Measurements from ENCODE around the gene PAK6. TPM values are rescaled to one million over a fixed set of nuclear protein-coding genes. Genes with fewer than 3 reads are reported as not detected.

PAK6 gene
- polyA plus RNA-seq, 1 of the 3 experiments (the other 2 are of a cell fraction) = 0.07 TPM

GRCh38 chr15:40301467-40302179 is 62.8 kb downstream of the PAK6 start:
- 50% methylated on average over 12 of the region's 12 CpGs for WGBS (ENCODE audit: low lambda C conversion rate)
- POLR2A ChIA-PET = interaction anchor here (0.6 to 1.6 kb wide), 5 partner anchors 11 to 241 kb away, joined by 3 to 6 read pairs (median 5); no protein-coding TSS in a partner anchor
- DNase-seq = peak; percentile 80

GRCh38 chr15:40302288-40302886 is 63.5 kb downstream of the PAK6 start:
- Histone ChIP-seq H3K27me3 (ENCODE audit: insufficient read depth) (no peaks in the 10 kb centered on the region; the same call in 1 of the 2 replicates), H3K9ac (no peak overlapping the region), H3K4me1 (ENCODE audit: control insufficient read depth in 1 of 2, insufficient read depth in 2 of 2, low read depth in 1 of 2, low read length in 1 of 2) (peaks cover 0 to 27% of the 10 kb centered on the region in 2 experiments; a peak in 2 of 4 replicates), H2AFZ (ENCODE audit: low read depth) (no peak overlapping the region), H3K4me3 (ENCODE audit: low read depth in 2 of 2, low read length in 1 of 2) (no peak overlapping the region), H4K20me1 (ENCODE audit: insufficient read depth) (no peaks in the 10 kb centered on the region), H3F3A (replicated peaks; ENCODE audit: insufficient read depth) (no peaks in the 10 kb centered on the region), H3K9me2 (no peaks in the 10 kb centered on the region), H3K79me2 (ENCODE audit: insufficient read depth) (no peaks in the 10 kb centered on the region), H3K36me3 (replicated peaks in 1 of 2; ENCODE audit: control insufficient read depth in 1 of 2, insufficient read depth in 2 of 2, low read length in 1 of 2) (no peaks in the 10 kb centered on the region), H3K27ac (ENCODE audit: low read depth in 2 of 2, low read length in 1 of 2) (peak overlapping the region in 1 of 2 experiments; percentile 89; a peak in 2 of 4 replicates), H3K4me2 (no peak overlapping the region), H3K9me3 (no peaks in the 10 kb centered on the region)
- POLR2A ChIA-PET = interaction anchor here (1.5 kb wide), 1 partner anchor 11 kb away, joined by 6 read pairs; no protein-coding TSS in a partner anchor
- CTCF ChIA-PET = interaction anchor here (1.3 to 66.3 kb wide), 7 partner anchors 11 to 257 kb away, joined by 4 to 2194 read pairs (median 28); partner anchors contain the start of genes ANKRD63, CCDC9B, DISP2 and INAFM2
- TF ChIP-seq MAX (IDR thresholded peaks at IDR 0.05; ENCODE audit: low read depth) = no peak
- TF ChIP-seq TAF1 (IDR thresholded peaks at IDR 0.05; ENCODE audit: borderline replicate concordance, low read depth, low read length) = no peak
- TF ChIP-seq FOSL2 (IDR thresholded peaks at IDR 0.05; ENCODE audit: borderline replicate concordance, low read depth) = no peak
- no peak for TF ChIP-seq PBX3 (IDR thresholded peaks at IDR 0.05)
- no peak for TF ChIP-seq ZBTB33 (IDR thresholded peaks at IDR 0.05; ENCODE audit: borderline replicate concordance, low read depth)
- no peak for TF ChIP-seq FOXJ3 (CRISPR knock-in tag; IDR thresholded peaks at IDR 0.05)
- no peak for TF ChIP-seq POLR2AphosphoS5 (IDR thresholded peaks at IDR 0.05; ENCODE audit: low read depth, low read length)
- TF ChIP-seq SMC3 (IDR thresholded peaks at IDR 0.05; ENCODE audit: low read depth, low read length) = no peak
- no peak for TF ChIP-seq CHD2 (IDR thresholded peaks at IDR 0.05; ENCODE audit: low read length, partially characterized antibody)
- no peak for DNase-seq
- 72% methylated on average over 12 of the region's 19 CpGs for WGBS (ENCODE audit: low lambda C conversion rate)

More at GRCh38 chr15:40301467-40302179, 62.8 kb downstream of the PAK6 start:
- Histone ChIP-seq H3K4me2 (no peak overlapping the region), H3K9ac (no peak overlapping the region), H3K79me2 (ENCODE audit: insufficient read depth) (no peaks in the 10 kb centered on the region), H2AFZ (ENCODE audit: low read depth) (no peak overlapping the region), H4K20me1 (ENCODE audit: insufficient read depth) (no peaks in the 10 kb centered on the region), H3K9me2 (no peaks in the 10 kb centered on the region), H3K36me3 (replicated peaks in 1 of 2; ENCODE audit: control insufficient read depth in 1 of 2, insufficient read depth in 2 of 2, low read length in 1 of 2) (no peaks in the 10 kb centered on the region), H3K27me3 (ENCODE audit: insufficient read depth) (no peaks in the 10 kb centered on the region; the same call in 1 of the 2 replicates), H3K4me3 (ENCODE audit: low read depth in 2 of 2, low read length in 1 of 2) (no peak overlapping the region; a peak in 1 of 4 replicates), H3F3A (replicated peaks; ENCODE audit: insufficient read depth) (no peaks in the 10 kb centered on the region), H3K4me1 (ENCODE audit: control insufficient read depth in 1 of 2, insufficient read depth in 2 of 2, low read depth in 1 of 2, low read length in 1 of 2) (peaks cover 0 to 26% of the 10 kb centered on the region in 2 experiments; a peak in 2 of 4 replicates), H3K27ac (ENCODE audit: low read depth in 2 of 2, low read length in 1 of 2) (peak overlapping the region in 1 of 2 experiments; percentile 89; a peak in 2 of 4 replicates), H3K9me3 (no peaks in the 10 kb centered on the region)
- CTCF ChIA-PET = interaction anchor here (1.1 to 66.3 kb wide), 7 partner anchors 10 to 256 kb away, joined by 3 to 2194 read pairs (median 28); partner anchors contain the start of genes ANKRD63, CCDC9B, DISP2 and INAFM2
- TF ChIP-seq RCOR1 (IDR thresholded peaks at IDR 0.05; ENCODE audit: low read length) = 0 out of 2 replicates have a peak, but pooled peaks have one; percentile 31
- TF ChIP-seq USF1 (IDR thresholded peaks at IDR 0.05; ENCODE audit: borderline replicate concordance, low read depth) = no peak
- peak; percentile 77 for TF ChIP-seq GATA2 (CRISPR knock-in tag; IDR thresholded peaks at IDR 0.05)
